ENCODE measurements around the gene ABI3BP.
A peak's percentile ranks its signal among the peaks of the same experiment; 100 is the strongest.
"Not testable (repeated sequence)": the region's sequence is repeated elsewhere in the genome, so short reads cannot be mapped to it uniquely, and the experiment has no call there.

Gene ABI3BP

GRCh38 chr3:100993309-100993708 lies at the start of gene ABI3BP:
Gene ABI3BP, minus strand, starts transcription at chr3:100993421. Its CDS starts 37 bp downstream, at chr3:100993384.
- peak; percentile 32 for DNase-seq (ENCODE audit: low spot score)

- DNase-seq (ENCODE audit: low spot score), result no peak
Measured at GRCh38 chr3:101039285-101039684, 46.1 kb upstream of the ABI3BP start.

DNA sequence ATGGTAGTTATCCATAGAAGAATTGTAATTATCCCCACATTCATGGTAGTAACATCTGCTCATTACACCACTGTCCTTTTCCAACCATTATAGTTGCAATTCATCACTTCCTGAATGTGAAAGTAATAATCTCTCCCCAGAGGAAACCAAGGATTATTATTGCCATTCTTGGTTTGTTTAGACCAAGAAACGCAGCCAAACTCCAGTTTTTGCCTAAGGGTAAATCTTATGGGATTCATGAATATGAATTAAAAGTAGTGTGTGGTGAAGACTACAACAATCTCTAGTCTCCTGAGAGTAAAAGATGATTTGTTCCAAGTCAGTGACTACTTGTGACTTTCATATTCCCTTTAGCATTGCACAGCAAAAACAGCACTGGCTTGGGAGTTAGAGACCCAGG lies 45.7 kb upstream of the ABI3BP start:
- DNase-seq (ENCODE audit: low spot score), result no peak

- no peak for DNase-seq (ENCODE audit: low spot score)
Measured at GRCh38 chr3:101038393-101038792, 45.2 kb upstream of the ABI3BP start.

GRCh38 chr3:101037613-101038012 lies 44.4 kb upstream of the ABI3BP start:
- no peak for DNase-seq (ENCODE audit: low spot score)

GRCh38 chr3:101036676-101037075 lies 43.5 kb upstream of the ABI3BP start:
- DNase-seq (ENCODE audit: low spot score), result no peak

GRCh38 chr3:101036213-101036618 lies 43.0 kb upstream of the ABI3BP start:
- DNase-seq (ENCODE audit: low spot score), result peak; percentile 21

GRCh38 chr3:101027286-101027685 lies 34.1 kb upstream of the ABI3BP start:
- DNase-seq (ENCODE audit: low spot score), result no peak

- no peak for DNase-seq (ENCODE audit: low spot score)
Measured at GRCh38 chr3:101026881-101027280, 33.7 kb upstream of the ABI3BP start.

DNA sequence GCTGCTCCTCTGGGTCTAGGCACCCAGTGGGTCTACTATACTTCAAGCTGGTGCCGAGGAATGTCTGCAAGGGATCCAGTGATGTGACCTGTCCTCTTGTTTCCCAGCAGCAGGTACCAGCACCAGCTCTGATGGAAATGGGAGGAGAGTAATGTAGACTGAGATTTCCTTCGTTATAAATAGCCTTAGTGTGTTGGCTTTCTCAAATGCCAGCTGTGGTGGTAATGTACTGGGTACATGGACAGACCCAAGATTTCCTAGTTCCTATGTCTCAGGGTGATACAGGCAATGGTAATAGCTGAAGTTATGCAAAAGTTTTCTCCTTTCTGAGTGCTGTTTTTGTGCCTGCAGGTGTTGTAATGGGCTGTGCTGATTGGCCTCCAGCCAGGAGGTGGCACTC lies 33.0 kb upstream of the ABI3BP start:
- no peak for DNase-seq (ENCODE audit: low spot score)

DNA sequence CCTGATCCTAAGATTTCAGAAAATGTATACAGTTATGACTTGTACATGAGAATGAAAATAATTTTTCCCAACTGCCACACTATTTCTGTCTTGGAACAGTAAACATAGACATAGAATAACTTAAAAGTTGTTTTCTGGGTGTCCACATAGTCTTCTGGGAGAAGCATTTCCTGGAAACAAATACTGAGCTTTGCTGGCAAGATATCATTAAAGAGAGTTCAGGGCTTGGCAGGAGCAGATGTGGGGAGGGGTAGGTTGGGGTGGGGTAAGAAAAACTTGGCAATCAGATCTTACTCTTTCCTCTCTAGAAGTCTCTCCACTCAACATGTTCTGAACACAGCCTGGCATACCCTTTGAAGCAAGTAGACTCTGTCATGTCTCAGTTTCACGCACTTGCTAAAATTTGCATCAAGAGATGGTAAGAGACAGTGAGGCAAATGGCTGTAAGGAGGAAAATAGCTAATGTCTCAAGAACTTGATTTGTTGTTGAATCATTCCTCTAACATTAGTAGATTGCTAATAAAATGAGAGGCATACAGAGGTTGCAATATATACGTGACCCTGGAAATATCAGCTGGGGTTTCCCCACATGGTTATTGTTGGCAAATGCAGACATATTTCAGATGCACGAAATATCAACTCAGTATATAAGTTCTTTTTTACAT lies 27.3 kb upstream of the ABI3BP start:
- no peak for DNase-seq (ENCODE audit: low spot score)

GRCh38 chr3:101017017-101017416 lies 23.8 kb upstream of the ABI3BP start:
- DNase-seq (ENCODE audit: low spot score), result no peak

- DNase-seq (ENCODE audit: low spot score), result not testable (repeated sequence)
Measured at GRCh38 chr3:101012312-101012711, 19.1 kb upstream of the ABI3BP start.

DNA sequence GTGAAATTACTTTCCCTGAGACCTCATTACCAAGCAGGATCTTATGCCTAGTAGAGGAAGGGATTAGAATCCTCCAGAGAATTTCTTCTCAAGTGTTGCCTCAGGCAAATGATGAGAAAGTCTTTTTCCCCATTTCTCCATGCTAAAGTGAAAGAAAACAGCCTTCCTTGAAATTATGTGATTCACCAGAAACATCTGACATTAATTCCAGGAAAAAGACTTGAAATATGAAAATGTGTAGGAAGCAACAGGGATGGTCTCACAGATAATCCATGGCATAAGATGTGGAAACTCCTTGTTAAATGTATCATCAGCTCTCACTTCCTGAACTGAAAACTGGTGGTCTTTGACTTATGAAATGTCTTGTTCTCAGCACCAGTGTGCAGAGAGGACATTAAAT lies 17.9 kb upstream of the ABI3BP start:
- no peak for DNase-seq (ENCODE audit: low spot score)

DNA sequence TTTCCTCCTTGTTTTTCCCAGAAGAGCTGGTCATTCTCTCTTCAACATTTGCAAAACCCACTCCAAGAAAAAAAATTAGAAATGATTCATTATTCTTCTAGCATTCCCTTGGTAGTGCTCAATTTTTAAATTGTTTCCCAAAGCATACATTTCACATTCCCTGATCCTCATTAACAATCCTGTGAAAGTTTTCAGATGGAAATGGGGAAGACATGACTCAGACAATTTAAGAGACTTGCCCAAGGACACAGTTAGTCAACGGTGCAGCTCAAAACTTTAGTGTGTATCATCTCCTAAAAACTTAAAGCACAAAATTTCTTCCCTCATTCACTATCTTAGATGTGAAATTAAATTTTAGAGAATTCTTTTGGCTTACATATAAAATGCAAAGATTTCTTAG lies 17.1 kb upstream of the ABI3BP start:
- DNase-seq (ENCODE audit: low spot score), result no peak

GRCh38 chr3:101009386-101009785 lies 16.2 kb upstream of the ABI3BP start:
- no peak for DNase-seq (ENCODE audit: low spot score)

GRCh38 chr3:100999160-100999559 lies 5.9 kb upstream of the ABI3BP start:
- DNase-seq (ENCODE audit: low spot score), result no peak

DNA sequence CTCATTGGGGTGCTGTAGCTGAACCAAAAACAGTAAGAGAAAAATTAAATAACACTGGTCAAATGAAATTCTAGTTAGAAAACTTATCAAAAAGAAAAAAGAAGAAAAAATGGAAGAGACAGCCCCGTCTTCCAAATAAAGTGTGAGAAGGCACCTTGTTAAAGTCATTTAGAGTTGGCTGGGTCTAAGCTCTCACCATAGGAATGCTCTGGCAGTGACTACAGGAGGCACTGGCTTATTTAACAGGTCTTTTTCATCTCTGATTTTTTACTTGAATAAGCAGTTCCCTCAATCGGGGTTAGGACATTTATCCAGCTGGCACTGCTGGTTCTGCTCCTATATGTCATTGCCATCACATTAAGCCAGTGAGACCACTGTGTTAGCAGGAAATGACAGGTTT lies 1.6 kb upstream of the ABI3BP start:
- no peak for DNase-seq (ENCODE audit: low spot score)

GRCh38 chr3:100994187-100994586 lies 966 bp upstream of the ABI3BP start:
- DNase-seq (ENCODE audit: low spot score), result no peak

DNA sequence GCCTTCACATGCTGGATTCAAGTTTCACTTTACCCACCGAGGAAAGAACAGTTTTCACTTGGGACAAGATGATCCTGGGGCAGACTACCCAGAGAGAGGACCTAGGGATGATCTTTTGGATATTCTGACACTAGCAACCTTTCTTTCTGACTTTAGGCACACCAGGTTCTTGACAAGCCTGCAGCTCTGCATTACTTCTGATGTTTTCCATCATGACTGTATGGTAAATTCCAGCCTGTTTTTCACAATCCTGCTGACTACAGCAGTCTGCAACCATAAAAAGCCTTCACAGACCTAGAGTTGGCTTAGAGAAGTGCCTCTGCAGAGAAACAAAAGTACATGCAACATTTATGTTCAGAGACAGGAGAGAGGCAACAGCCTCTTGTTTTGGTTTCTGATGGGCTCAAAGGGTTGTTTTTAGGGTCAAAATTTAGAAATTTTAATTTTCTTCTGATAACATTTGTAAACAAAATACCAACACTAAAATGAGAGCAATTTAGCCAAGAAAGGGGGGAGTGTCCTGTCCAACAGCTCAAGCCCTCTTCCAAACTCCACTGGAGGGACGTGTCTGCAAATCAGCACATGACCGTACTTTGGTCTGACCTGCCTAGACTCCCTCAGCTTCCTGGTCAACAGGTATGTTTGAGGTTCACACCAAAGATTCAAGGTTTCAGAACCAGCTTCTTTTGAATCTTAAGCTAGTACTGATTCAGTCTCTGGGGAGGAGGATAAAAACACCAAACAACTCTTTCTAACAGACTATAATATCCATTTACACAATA lies 799 bp downstream of the ABI3BP start:
- no peak for DNase-seq (ENCODE audit: low spot score)

- DNase-seq (ENCODE audit: low spot score), result no peak
Measured at GRCh38 chr3:100988080-100988479, 5.1 kb downstream of the ABI3BP start.

DNA sequence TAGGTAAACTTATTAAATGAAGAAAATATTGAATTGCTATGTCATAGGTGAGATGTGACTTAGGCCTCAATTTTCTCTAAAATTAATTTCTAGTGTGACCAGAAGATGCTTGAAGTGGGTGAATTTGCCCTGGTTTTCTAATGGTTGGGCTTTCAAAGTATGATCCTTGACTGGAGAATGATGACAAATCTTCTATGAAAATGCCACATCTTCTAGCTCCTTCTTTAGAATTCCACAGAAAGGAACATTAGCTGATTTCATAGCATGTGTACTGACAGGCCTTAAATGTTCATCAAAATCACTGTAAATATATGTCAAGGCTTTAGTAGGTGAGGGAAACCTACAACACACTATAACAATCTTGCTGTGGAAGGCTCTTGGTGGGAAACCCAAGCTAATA lies 8.9 kb downstream of the ABI3BP start:
- no peak for DNase-seq (ENCODE audit: low spot score)

- DNase-seq (ENCODE audit: low spot score), result no peak
Measured at GRCh38 chr3:100982710-100983109, 10.5 kb downstream of the ABI3BP start.

Measured in iPS-NIHi11 (cell line).